Measurements from ENCODE around the gene GNAT2.

- TF ChIP-seq CTCF (conservative IDR thresholded peaks at IDR 0.05 in 1 of 2, IDR thresholded peaks at IDR 0.05 in 1 of 2; ENCODE audit: low read depth in 1 of 2, low read length in 2 of 2) (no peak), EZH2 (IDR thresholded peaks at IDR 0.05; ENCODE audit: low read length, missing control alignments) (no peak)
These were observed 8.0 kb downstream of the GNAT2 start for GRCh38 chr1:109611308-109611990.
